GM21367 (cell line): ENCODE data around the gene CCL24.
"Not testable (repeated sequence)": the region's sequence is repeated elsewhere in the genome, so short reads cannot be mapped to it uniquely, and the experiment has no call there.

Source experiments
- ATAC-seq: cut with Tn5 transposase; IDR thresholded peaks from one replicate; pipeline ENCODE4 v1.9.1; 2021; ENCODE audit not compliant: unreplicated experiment

The CCL24 gene

GRCh38 chr7:75788154-75788847 is 25.3 kb downstream of the CCL24 start:
- not testable (repeated sequence) for ATAC-seq

- ATAC-seq: not testable (repeated sequence)
Observed at GRCh38 chr7:75783058-75783457, 30.5 kb downstream of the CCL24 start.

- ATAC-seq: not testable (repeated sequence)
Observed at GRCh38 chr7:75780647-75781273, 32.8 kb downstream of the CCL24 start.

GRCh38 chr7:75779516-75779915 is 34.1 kb downstream of the CCL24 start:
- ATAC-seq: not testable (repeated sequence)

GRCh38 chr7:75779035-75779434 is 34.6 kb downstream of the CCL24 start:
- ATAC-seq: not testable (repeated sequence)

- no peak for ATAC-seq
Observed at GRCh38 chr7:75776295-75776971, 37.2 kb downstream of the CCL24 start.

- ATAC-seq: not testable (repeated sequence)
Observed at GRCh38 chr7:75773958-75774357, 39.6 kb downstream of the CCL24 start.

- ATAC-seq: no peak
Observed at GRCh38 chr7:75772081-75773077, 41.2 kb downstream of the CCL24 start, which contains the start of gene CCL26. TSS of gene CCL26 (minus strand) at chr7:75772211. CDS start at chr7:75772176, 35 bp downstream.

GRCh38 chr7:75771224-75771623 is 42.4 kb downstream of the CCL24 start:
- no peak for ATAC-seq

- no peak for ATAC-seq
Observed at GRCh38 chr7:75762350-75762917, 51.2 kb downstream of the CCL24 start.

GRCh38 chr7:75761801-75762200 is 51.8 kb downstream of the CCL24 start:
- ATAC-seq: not testable (repeated sequence)
